HUES64 (cell line): ENCODE measurements around the gene FOXS1. TPM values are rescaled to one million over a fixed set of nuclear protein-coding genes. Genes with fewer than 3 reads are reported as not detected.

Source experiments
- H3K27ac ChIP-seq: 2 replicates; pipeline ENCODE4 v1.7.0; 2013; ENCODE audit warnings: low read depth, low read length, inconsistent platforms
- H3K27me3 ChIP-seq: 2 replicates; pipeline ENCODE4 v1.6.1; 2013; ENCODE audit warnings: mild to moderate bottlenecking, low read length; ENCODE audit not compliant: insufficient read depth
- H3K36me3 ChIP-seq: 2 replicates; pipeline ENCODE4 v1.6.1; 2013; ENCODE audit warnings: mild to moderate bottlenecking, low read length; ENCODE audit not compliant: insufficient read depth
- H3K4me1 ChIP-seq: 2 replicates; pipeline ENCODE4 v1.6.1; 2013; ENCODE audit warnings: mild to moderate bottlenecking, low read length, moderate library complexity; ENCODE audit not compliant: insufficient read depth
- H3K4me3 ChIP-seq: 2 replicates; pipeline ENCODE4 v1.5.1; 2013; ENCODE audit warnings: mild to moderate bottlenecking, low read length, moderate library complexity
- H3K9ac ChIP-seq: 2 replicates; pipeline ENCODE4 v1.6.1; 2013; ENCODE audit warnings: mild to moderate bottlenecking, low read depth, low read length
- H3K9me3 ChIP-seq: 2 replicates; pipeline ENCODE4 v1.6.1; 2013; ENCODE audit warnings: low read depth, low read length; ENCODE audit not compliant: insufficient read depth
- WGBS: fragments of 150-250, 120-280 bp; methylation state at CpG from one replicate; pipeline ENCODE4 v1.1.7; 2013; ENCODE audit warnings: missing lambda C conversion rate; 5-methylcytosine and 5-hydroxymethylcytosine counted together
- polyA plus RNA-seq, 2 experiments: library from polyadenylated mRNA; stranded (reverse); fragments of 50-300 nt; gene quantifications; one replicate each; pipeline ENCODE4 v1.2.3, GENCODE V29; 2013

Gene FOXS1
- polyA plus RNA-seq (2013, experiment 1 of 2), result 0.50 TPM
- polyA plus RNA-seq (2013, experiment 2 of 2), result 1.1 TPM

- H3K9ac ChIP-seq, result no peak within 1 kb of the TSS
- H3K4me1 ChIP-seq, result peaks cover 15% of the 10 kb centered on the region
- no peak within 1 kb of the TSS for H3K27ac ChIP-seq
Measured at GRCh38 chr20:31845300-31845863, at the start of gene FOXS1. FOXS1 (minus strand) TSS chr20:31845604; CDS start chr20:31845542, 62 bp downstream.

GRCh38 chr20:31890646-31891045 lies 45.2 kb upstream of the FOXS1 start:
- Histone ChIP-seq H3K4me3 (no peak overlapping the region), H3K27ac (no peak overlapping the region), H3K9ac (no peak overlapping the region), H3K4me1 (no peaks in the 10 kb centered on the region), H3K9me3 (no peaks in the 10 kb centered on the region), H3K27me3 (no peaks in the 10 kb centered on the region), H3K36me3 (no peaks in the 10 kb centered on the region)
- 83% methylated on average over 8 of the region's 8 CpGs for WGBS

More at GRCh38 chr20:31845300-31845863, at the start of gene FOXS1:
- H3K27me3 ChIP-seq, result peaks cover 19% of the 10 kb centered on the region
- H3K4me3 ChIP-seq, result no peak within 1 kb of the TSS
- H3K36me3 ChIP-seq, result no peaks in the 10 kb centered on the region
- WGBS, result 73% methylated on average over 20 of the region's 21 CpGs
- H3K9me3 ChIP-seq, result no peaks in the 10 kb centered on the region

- Histone ChIP-seq H3K4me1 (no peaks in the 10 kb centered on the region), H3K9me3 (no peaks in the 10 kb centered on the region), H3K9ac (no peak overlapping the region), H3K4me3 (no peak overlapping the region), H3K27me3 (no peaks in the 10 kb centered on the region), H3K36me3 (no peaks in the 10 kb centered on the region), H3K27ac (no peak overlapping the region)
Measured at GRCh38 chr20:31883829-31884228, 38.4 kb upstream of the FOXS1 start.

GRCh38 chr20:31881945-31882344 lies 36.5 kb upstream of the FOXS1 start:
- Histone ChIP-seq H3K27ac (no peak overlapping the region), H3K36me3 (no peaks in the 10 kb centered on the region), H3K4me1 (no peaks in the 10 kb centered on the region), H3K27me3 (no peaks in the 10 kb centered on the region), H3K9ac (no peak overlapping the region), H3K4me3 (no peak overlapping the region), H3K9me3 (no peaks in the 10 kb centered on the region)
- WGBS, result 85% methylated on average over 5 of the region's 5 CpGs

GRCh38 chr20:31879143-31879987 lies 34.0 kb upstream of the FOXS1 start:
- Histone ChIP-seq H3K36me3 (no peaks in the 10 kb centered on the region), H3K9me3 (no peaks in the 10 kb centered on the region), H3K4me3 (peak overlapping the region; percentile 61), H3K9ac (peak overlapping the region; percentile 56), H3K27me3 (no peaks in the 10 kb centered on the region), H3K4me1 (no peaks in the 10 kb centered on the region), H3K27ac (0 out of 2 replicates have a peak overlapping the region, but pooled peaks have one; percentile 9)
- 8% methylated on average over 45 of the region's 45 CpGs for WGBS

GRCh38 chr20:31877684-31878083 lies 32.3 kb upstream of the FOXS1 start:
- Histone ChIP-seq H3K27ac (no peak overlapping the region), H3K9me3 (no peaks in the 10 kb centered on the region), H3K27me3 (no peaks in the 10 kb centered on the region), H3K4me1 (no peaks in the 10 kb centered on the region), H3K9ac (no peak overlapping the region), H3K4me3 (no peak overlapping the region), H3K36me3 (no peaks in the 10 kb centered on the region)

- Histone ChIP-seq H3K9me3 (no peaks in the 10 kb centered on the region), H3K27me3 (peaks cover 14% of the 10 kb centered on the region), H3K27ac (no peak overlapping the region), H3K36me3 (no peaks in the 10 kb centered on the region), H3K4me1 (no peaks in the 10 kb centered on the region), H3K9ac (no peak overlapping the region), H3K4me3 (no peak overlapping the region)
- WGBS, result 100% methylated on average over 1 of the region's 2 CpGs
Measured at GRCh38 chr20:31875671-31876070, 30.3 kb upstream of the FOXS1 start.

GRCh38 chr20:31872406-31872805 lies 27.0 kb upstream of the FOXS1 start:
- Histone ChIP-seq H3K27ac (no peak overlapping the region), H3K9me3 (no peaks in the 10 kb centered on the region), H3K36me3 (no peaks in the 10 kb centered on the region), H3K4me3 (no peak overlapping the region), H3K4me1 (no peaks in the 10 kb centered on the region), H3K9ac (no peak overlapping the region), H3K27me3 (peaks cover 37% of the 10 kb centered on the region)
- 89% methylated on average over 5 of the region's 6 CpGs for WGBS

GRCh38 chr20:31871618-31871954 lies 26.2 kb upstream of the FOXS1 start:
- Histone ChIP-seq H3K4me3 (no peak overlapping the region), H3K36me3 (no peaks in the 10 kb centered on the region), H3K27ac (no peak overlapping the region), H3K27me3 (peaks cover 37% of the 10 kb centered on the region), H3K9me3 (no peaks in the 10 kb centered on the region), H3K4me1 (no peaks in the 10 kb centered on the region), H3K9ac (no peak overlapping the region)
- WGBS, result 100% methylated on average over 1 of the region's 1 CpG

GRCh38 chr20:31870726-31871617 lies 25.6 kb upstream of the FOXS1 start:
- Histone ChIP-seq H3K27ac (no peak overlapping the region), H3K36me3 (no peaks in the 10 kb centered on the region), H3K9me3 (no peaks in the 10 kb centered on the region), H3K9ac (peak overlapping the region; percentile 66), H3K4me1 (no peaks in the 10 kb centered on the region), H3K27me3 (peaks cover 37% of the 10 kb centered on the region), H3K4me3 (peak overlapping the region; percentile 69)
- WGBS, result 12% methylated on average over 24 of the region's 24 CpGs
